ENCODE results near the gene FRMD4B.

FRMD4B gene

DNA sequence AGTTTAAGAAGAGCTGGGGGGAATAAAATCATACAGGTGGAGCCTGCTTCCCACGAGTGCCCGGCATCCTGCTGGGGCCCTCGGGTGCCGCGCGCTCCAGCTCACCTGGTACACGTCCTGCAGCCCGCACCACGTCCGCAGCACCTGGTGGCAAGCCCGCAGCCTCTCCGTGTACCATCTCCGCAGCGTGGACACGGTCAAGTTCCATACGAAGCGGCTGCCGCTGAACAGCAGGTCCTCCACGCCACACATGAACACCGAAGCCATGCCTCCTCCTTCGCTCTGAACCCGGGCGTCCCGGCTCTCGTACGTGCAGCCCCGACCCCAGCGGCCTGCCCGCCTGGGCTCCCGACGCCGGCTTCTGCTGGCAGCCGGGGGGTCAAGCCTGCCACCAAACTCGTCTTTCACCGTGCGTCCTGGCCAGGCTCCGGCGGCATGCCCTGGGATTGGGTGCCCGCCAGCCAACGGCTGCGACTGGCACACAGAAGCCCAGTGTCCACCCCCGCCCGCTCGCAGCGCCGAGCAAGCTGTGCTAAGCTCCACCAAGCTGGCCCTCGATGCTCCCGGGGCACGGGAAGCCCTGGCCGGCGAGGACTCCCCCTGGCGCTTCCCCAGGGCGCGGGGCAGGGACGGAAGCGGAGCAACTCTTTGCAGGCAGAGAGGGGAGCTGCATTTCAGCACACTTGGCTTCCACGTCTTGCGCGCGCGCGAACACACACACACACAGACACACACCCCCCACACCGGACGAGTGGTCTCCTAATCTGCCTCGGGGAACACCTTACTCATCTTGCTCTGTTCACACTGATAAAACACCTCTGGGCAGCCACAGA lies at the start of gene FRMD4B:
Gene FRMD4B, minus strand, starts transcription at position 366 of the 833 bp plus-strand sequence. Its CDS starts 99 bp downstream, at position 267.
- intact Hi-C loops (cut with DNase I): loop anchor here (5.0 kb wide), 1 partner anchor 64 kb away; no protein-coding TSS in a partner anchor
- peak; percentile 85 to 99 (median 90) for DNase-seq

DNA sequence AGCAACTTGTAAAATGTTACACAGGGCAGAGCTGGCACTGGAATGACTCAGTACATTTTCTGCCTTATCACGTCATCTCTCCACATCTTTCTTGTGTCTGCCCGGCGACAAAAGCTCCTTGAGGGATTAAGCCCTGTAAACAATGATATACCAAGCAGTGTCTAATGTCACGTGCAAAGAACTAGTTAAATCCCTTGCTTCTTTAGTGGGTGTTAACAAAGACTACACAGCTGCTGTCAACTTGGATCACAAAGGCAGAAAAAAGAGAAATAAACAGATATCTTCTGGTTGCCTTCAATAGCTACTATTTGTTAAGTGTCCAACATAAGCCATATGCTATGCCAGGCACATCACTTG lies 48.1 kb upstream of the FRMD4B start:
- intact Hi-C loops (cut with DNase I): no loop called here
- no peak for DNase-seq

- no peak for DNase-seq
- intact Hi-C loops (cut with DNase I): no loop called here
These were observed 47.5 kb upstream of the FRMD4B start for GRCh38 chr3:69433121-69433968.

GRCh38 chr3:69428657-69429255 lies 42.9 kb upstream of the FRMD4B start:
- DNase-seq: no peak
- intact Hi-C loops (cut with DNase I): loop anchor here (5.0 kb wide), 2 partner anchors 266 to 306 kb away; partner anchors contain the start of gene LMOD3

DNA sequence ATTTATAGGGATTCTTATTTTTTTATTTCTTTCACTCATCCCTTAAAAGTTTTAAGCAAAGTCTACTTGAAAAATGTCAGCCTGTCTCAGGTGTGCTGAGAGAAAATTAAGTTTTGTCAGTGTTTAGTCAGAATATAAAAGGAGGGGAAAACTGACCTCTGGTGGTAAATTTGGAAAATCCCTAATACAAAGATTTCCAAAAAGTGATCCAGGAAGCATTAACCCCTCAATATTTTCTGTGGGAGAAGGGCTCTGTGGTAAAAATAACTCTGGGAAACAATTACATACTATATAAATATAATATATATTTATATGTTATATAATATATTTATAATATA lies 41.0 kb upstream of the FRMD4B start:
- DNase-seq: no peak
- intact Hi-C loops (cut with DNase I): loop anchor here (5.0 kb wide), 2 partner anchors 265 to 305 kb away; partner anchors contain the start of gene LMOD3

DNA sequence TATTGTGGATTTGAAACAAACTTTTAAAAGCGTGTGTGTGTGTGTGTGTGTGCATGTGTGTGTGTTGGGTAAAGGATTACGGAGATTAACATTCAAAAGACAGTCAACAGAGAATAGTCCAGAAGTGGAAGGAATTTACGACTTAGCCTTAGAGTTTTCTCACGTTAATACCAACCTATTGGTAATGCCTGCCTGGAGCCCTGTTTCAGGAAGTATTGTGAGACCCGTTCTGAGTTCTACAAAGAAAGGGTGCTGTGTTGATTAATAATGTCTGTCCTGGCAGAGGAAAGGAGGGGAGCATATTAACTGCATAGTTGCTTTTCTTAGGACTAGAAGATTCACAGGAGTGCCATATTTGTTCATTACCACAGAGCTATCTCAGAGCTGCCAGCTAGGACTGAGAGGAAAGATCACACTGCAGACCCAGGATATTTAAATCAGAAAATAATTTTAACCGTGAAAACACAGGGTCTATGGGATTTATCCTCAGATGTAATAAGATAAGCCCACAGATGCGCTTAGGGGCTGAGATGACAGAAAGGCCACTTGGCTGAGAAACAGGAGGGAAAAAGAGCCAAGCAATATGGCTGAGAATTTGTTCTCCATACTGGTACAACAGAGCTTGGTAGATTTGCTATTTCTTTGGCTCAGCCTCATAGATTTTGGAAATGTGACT lies 40.5 kb upstream of the FRMD4B start:
- DNase-seq: no peak
- intact Hi-C loops (cut with DNase I): loop anchor here (5.0 kb wide), 2 partner anchors 264 to 304 kb away; partner anchors contain the start of gene LMOD3

DNA sequence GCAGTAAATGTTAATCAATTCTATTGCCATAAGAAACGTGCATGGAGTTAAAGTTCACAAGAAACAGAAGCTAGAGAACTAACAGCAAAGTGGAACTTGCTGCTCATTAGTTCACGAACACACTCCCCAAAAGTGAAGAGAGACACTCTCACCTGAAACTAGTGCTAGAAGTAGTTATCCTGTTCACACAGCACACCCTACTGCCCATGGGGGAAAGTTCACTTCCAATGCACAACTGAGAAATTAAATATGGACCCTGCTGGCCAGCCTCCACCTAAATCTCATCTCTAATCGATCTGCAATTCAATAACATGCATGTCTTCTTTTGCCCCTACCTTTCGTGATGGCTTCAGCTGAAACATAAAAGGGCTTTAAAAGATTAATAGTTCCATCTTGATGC lies 39.4 kb upstream of the FRMD4B start:
- DNase-seq: peak in 1 of 10 donors; percentile 36
- intact Hi-C loops (cut with DNase I): loop anchor here (5.0 kb wide), 2 partner anchors 263 to 303 kb away; partner anchors contain the start of gene LMOD3

DNA sequence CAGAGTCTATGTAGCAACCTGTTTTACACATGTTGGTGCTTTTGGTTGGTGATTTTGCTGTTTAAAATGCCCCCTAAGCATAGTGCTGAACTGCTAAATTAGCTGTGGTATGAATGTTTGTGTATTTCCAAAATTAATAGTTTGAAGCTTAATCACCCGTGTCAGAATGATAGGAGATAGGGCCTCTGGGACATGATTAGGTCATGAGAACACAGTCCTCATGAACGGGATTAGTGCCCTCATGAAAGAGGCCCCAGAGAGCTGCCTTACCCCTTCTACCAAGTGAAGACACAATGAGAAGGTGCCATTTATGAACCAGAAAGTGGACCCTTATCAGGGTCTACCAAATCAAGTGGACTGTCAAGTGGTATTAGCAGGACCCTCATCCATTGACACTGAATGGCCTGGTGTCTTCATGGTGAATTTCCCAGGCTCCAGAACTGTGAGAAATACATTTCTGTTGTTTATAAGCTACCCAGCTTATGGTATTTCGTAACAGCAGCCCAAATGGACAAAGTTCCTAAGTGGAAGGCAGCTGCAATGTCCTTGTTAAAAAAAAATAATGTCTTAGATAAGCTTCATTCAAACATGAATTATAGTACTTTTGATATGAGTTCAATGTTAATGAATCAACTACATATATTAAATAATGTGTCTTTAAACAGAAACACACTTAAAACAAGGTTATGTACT lies 37.7 kb upstream of the FRMD4B start:
- DNase-seq: no peak
- intact Hi-C loops (cut with DNase I): loop anchor here (5.0 kb wide), 1 partner anchor 116 kb away; no protein-coding TSS in a partner anchor

DNA sequence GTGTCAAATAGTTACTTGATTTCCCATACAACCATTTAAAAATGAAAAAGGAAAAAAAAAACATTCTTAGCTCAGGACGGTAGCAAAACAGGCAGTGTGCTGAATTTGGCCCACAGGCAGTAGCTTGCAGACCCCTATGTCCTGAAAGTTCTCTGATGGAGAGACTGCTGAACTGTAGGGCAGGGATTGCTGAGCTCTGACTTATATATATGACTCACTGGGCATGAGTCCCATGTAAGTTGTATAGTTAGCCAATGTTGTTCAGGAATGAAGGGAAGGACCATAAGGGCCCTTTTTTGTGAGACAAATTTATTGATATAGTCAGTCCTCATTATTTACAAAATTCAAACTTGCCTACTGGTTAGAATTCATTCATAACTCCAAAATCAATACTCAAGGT lies 36.9 kb upstream of the FRMD4B start:
- DNase-seq: no peak
- intact Hi-C loops (cut with DNase I): loop anchor here (5.0 kb wide), 1 partner anchor 115 kb away; no protein-coding TSS in a partner anchor

DNA sequence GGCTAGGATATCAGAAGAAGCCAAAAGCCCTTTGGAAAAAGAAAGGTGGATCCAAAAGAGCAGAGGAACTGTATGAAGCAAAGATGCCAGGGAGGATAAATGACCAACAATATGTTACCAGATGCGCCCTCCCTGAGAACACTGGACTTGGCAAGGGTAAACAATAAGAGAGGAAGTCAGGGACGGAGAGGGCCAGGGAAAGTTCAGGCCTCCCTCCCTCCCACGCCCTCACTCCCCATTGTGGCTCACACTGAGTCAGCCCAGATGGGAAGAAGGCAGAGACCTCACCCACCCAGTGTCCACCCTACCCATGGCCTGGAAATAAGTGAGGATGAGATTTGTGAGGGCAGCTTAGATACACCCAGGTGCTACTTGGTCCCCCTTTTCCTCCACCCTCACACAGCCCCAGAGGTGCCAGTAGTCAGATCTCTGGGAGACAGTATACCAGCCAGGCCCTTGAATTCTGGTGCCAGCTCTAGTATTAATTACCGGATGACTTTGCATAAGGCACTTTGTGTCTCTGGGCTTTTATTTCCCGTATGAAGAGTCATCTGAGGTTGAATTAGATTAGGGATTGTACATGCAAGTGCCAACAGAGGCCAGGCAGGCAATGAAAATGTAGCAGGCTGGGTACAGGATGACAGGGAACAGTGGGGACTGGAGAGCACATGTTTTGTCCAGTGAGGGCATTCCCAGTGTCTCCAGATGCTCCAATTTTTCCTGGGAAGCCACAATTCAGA lies 35.1 kb upstream of the FRMD4B start:
- DNase-seq: no peak
- intact Hi-C loops (cut with DNase I): loop anchor here (5.0 kb wide), 1 partner anchor 114 kb away; no protein-coding TSS in a partner anchor

- intact Hi-C loops (cut with DNase I): no loop called here
- no peak for DNase-seq
These were observed 33.4 kb upstream of the FRMD4B start for GRCh38 chr3:69419276-69419675.

- intact Hi-C loops (cut with DNase I): no loop called here
- no peak for DNase-seq
These were observed 31.7 kb upstream of the FRMD4B start for GRCh38 chr3:69417541-69418078.

GRCh38 chr3:69413551-69414207 lies 27.8 kb upstream of the FRMD4B start:
- intact Hi-C loops (cut with DNase I): no loop called here
- DNase-seq: no peak

GRCh38 chr3:69411346-69411745 lies 25.5 kb upstream of the FRMD4B start:
- DNase-seq: no peak
- intact Hi-C loops (cut with DNase I): no loop called here

- DNase-seq: peak in 8 of 10 donors; percentile 43 to 92 (median 76)
- intact Hi-C loops (cut with DNase I): no loop called here
These were observed 24.4 kb upstream of the FRMD4B start for GRCh38 chr3:69410301-69410700.

GRCh38 chr3:69409831-69410230 lies 23.9 kb upstream of the FRMD4B start:
- no peak for DNase-seq
- intact Hi-C loops (cut with DNase I): loop anchor here (5.0 kb wide), 1 partner anchor 248 kb away; no protein-coding TSS in a partner anchor

- no peak for DNase-seq
- intact Hi-C loops (cut with DNase I): loop anchor here (5.0 kb wide), 1 partner anchor 247 kb away; no protein-coding TSS in a partner anchor
These were observed 23.1 kb upstream of the FRMD4B start for GRCh38 chr3:69409011-69409410.

- intact Hi-C loops (cut with DNase I): loop anchor here (5.0 kb wide), 1 partner anchor 246 kb away; no protein-coding TSS in a partner anchor
- DNase-seq: no peak
These were observed 22.7 kb upstream of the FRMD4B start for GRCh38 chr3:69408542-69408941.

Data from posterior cingulate gyrus (tissue), 11 donors.